ENCODE measurements around the gene C1orf210. TPM values are rescaled to one million over a fixed set of nuclear protein-coding genes. Genes with fewer than 3 reads are reported as not detected.

C1orf210 gene
- total RNA-seq, 1 experiment from 2014 or later, result 7.6 TPM

DNA sequence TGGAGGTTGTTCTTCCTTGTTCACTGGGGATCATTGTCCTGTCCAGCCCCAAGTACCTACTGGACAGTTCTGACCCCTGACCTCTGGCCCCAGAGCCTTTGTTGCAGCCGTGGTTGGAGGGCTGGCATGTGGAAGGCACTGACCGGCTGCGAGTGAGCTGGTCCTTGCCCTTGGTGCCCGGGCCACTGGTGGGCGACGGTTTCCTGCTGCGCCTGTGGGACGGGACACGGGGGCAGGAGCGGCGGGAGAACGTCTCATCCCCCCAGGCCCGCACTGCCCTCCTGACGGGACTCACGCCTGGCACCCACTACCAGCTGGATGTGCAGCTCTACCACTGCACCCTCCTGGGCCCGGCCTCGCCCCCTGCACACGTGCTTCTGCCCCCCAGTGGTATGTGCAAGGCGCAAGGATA lies 26.8 kb upstream of the C1orf210 start:
- Histone ChIP-seq H3K9me3 (ENCODE audit: control insufficient read depth in 1 of 2, insufficient read depth in 1 of 2, low read depth in 1 of 2, low read length in 2 of 2) (no peaks in the 10 kb centered on the region), H3K4me1 (ENCODE audit: control insufficient read depth in 1 of 2, insufficient read depth in 2 of 2, low read length in 2 of 2) (no peaks in the 10 kb centered on the region), H2AFZ (ENCODE audit: low read depth, low read length, poor library complexity, severe bottlenecking) (no peak overlapping the region), H3K36me3 (ENCODE audit: control insufficient read depth in 1 of 2, insufficient read depth in 2 of 2, low read length in 2 of 2) (no peaks in the 10 kb centered on the region), H3K27me3 (ENCODE audit: insufficient read depth, low read length) (no peaks in the 10 kb centered on the region), H3K9me2 (ENCODE audit: insufficient read depth) (no peaks in the 10 kb centered on the region), H3K9ac (ENCODE audit: low read length) (no peak overlapping the region), H3K4me3 (replicated peaks in 1 of 2; ENCODE audit: low read depth in 1 of 2, low read length in 2 of 2) (no peak overlapping the region), H3K4me2 (ENCODE audit: low read length) (no peak overlapping the region), H3K27ac (ENCODE audit: low read depth, low read length) (no peak overlapping the region), H3K79me2 (ENCODE audit: insufficient read depth, low read length) (no peaks in the 10 kb centered on the region), H4K20me1 (ENCODE audit: insufficient read depth) (no peaks in the 10 kb centered on the region)
- DNase-seq (ENCODE audit: low read depth, low spot score) (no peak), ATAC-seq (no peak)
- CTCF ChIA-PET, result no interaction called here
- POLR2A ChIA-PET, result no interaction called here
- intact Hi-C loops (cut with micrococcal nuclease), result no loop called here
- RAD21 ChIA-PET (ENCODE audit: low non-redundant PET in 1 of 2, low total read pairs in 2 of 2, uncharacterized antibody in 2 of 2, unreplicated experiment in 2 of 2), result no interaction called here
- TF ChIP-seq, protein P1, sequence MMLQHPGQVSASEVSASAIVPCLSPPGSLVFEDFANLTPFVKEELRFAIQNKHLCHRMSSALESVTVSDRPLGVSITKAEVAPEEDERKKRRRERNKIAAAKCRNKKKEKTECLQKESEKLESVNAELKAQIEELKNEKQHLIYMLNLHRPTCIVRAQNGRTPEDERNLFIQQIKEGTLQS (IDR thresholded peaks at IDR 0.05), result no peak
- TF ChIP-seq, protein P2, sequence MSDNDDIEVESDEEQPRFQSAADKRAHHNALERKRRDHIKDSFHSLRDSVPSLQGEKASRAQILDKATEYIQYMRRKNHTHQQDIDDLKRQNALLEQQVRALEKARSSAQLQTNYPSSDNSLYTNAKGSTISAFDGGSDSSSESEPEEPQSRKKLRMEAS (IDR thresholded peaks at IDR 0.05), result no peak
- TF ChIP-seq CBX3 (IDR thresholded peaks at IDR 0.05; ENCODE audit: low read depth), result no peak
- no TSS peak for BruUV-seq (replicated peaks)

DNA sequence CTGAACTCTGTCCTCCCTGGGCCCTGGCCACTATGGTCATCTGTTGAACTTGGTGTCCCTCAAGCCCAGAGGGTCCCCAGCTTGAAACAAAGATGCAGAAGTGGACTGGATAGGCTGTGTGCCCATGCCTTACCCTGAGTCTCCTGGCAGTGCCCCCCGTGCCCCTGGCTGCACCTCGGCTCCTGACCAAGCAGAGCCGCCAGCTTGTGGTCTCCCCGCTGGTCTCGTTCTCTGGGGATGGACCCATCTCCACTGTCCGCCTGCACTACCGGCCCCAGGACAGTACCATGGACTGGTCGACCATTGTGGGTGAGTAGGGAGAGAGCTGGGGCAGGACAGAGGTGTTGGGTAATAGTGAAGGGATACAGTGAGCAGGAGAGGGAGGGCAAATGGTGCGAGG lies 26.1 kb upstream of the C1orf210 start:
- TF ChIP-seq TCF7L2 (IDR thresholded peaks at IDR 0.05; ENCODE audit: borderline replicate concordance, extremely low read depth, insufficient read depth, insufficient read length), result no peak
- no peak for TF ChIP-seq CBX3 (IDR thresholded peaks at IDR 0.05; ENCODE audit: low read depth)
- TF ChIP-seq JUND (IDR thresholded peaks at IDR 0.05), result no peak
- TF ChIP-seq RAD21 (IDR thresholded peaks at IDR 0.05; ENCODE audit: low read depth), result no peak

More for the DNA sequence above, 26.1 kb upstream of the C1orf210 start:
- H3K27me3 ChIP-seq (ENCODE audit: insufficient read depth, low read length), result no peaks in the 10 kb centered on the region
- H3K27ac ChIP-seq (ENCODE audit: low read depth, low read length), result no peak overlapping the region
- H3K9ac ChIP-seq (ENCODE audit: low read length), result no peak overlapping the region
- ATAC-seq (no peak), DNase-seq (ENCODE audit: low read depth, low spot score) (no peak)
- BruUV-seq (replicated peaks), result no TSS peak
- H3K36me3 ChIP-seq (ENCODE audit: control insufficient read depth in 1 of 2, insufficient read depth in 2 of 2, low read length in 2 of 2), result no peaks in the 10 kb centered on the region
- H3K4me1 ChIP-seq (ENCODE audit: control insufficient read depth in 1 of 2, insufficient read depth in 2 of 2, low read length in 2 of 2), result no peaks in the 10 kb centered on the region
- H3K79me2 ChIP-seq (ENCODE audit: insufficient read depth, low read length), result no peaks in the 10 kb centered on the region
- H3K9me3 ChIP-seq (ENCODE audit: control insufficient read depth in 1 of 2, insufficient read depth in 1 of 2, low read depth in 1 of 2, low read length in 2 of 2), result no peaks in the 10 kb centered on the region
- intact Hi-C loops (cut with micrococcal nuclease), result no loop called here
- H3K4me2 ChIP-seq (ENCODE audit: low read length), result no peak overlapping the region
- ChIA-PET CTCF (no interaction called here), RAD21 (ENCODE audit: low non-redundant PET in 1 of 2, low total read pairs in 2 of 2, uncharacterized antibody in 2 of 2, unreplicated experiment in 2 of 2) (no interaction called here), POLR2A (no interaction called here)
- no peak overlapping the region for H2AFZ ChIP-seq (ENCODE audit: low read depth, low read length, poor library complexity, severe bottlenecking)
- H4K20me1 ChIP-seq (ENCODE audit: insufficient read depth), result no peaks in the 10 kb centered on the region
- H3K4me3 ChIP-seq (replicated peaks in 1 of 2; ENCODE audit: low read depth in 1 of 2, low read length in 2 of 2), result no peak overlapping the region
- H3K9me2 ChIP-seq (ENCODE audit: insufficient read depth), result no peaks in the 10 kb centered on the region
